ENCODE measurements around the gene VWA3B.

The VWA3B gene

DNA sequence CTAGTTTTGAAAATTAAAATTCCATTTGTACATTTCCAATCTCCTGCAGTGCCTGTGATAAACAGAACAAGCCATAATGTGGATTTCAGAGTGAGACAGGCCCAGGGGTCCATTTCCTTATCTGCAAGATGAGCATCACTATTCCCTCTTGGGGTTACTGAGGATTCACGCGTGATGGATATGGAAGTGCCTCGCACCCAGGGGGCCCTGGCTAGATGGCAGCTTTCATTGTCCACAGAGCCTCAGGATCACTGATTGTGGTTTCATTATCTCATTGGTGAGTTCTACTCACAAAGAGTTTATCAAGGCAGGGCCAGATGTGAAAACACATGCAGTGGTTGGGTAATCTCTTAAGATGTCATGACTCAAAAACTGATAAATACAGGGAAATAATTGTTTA is 270.9 kb downstream of the VWA3B start:
- H3K9me3 ChIP-seq (ENCODE audit: control insufficient read depth, insufficient read depth, low read length) = no peaks in the 10 kb centered on the region
- H3K9ac ChIP-seq (ENCODE audit: low read depth, low read length) = no peak overlapping the region
- H3K36me3 ChIP-seq (ENCODE audit: insufficient read depth, low read length) = no peaks in the 10 kb centered on the region
- no peaks in the 10 kb centered on the region for H3K4me1 ChIP-seq (ENCODE audit: insufficient read depth, low read length)

DNA sequence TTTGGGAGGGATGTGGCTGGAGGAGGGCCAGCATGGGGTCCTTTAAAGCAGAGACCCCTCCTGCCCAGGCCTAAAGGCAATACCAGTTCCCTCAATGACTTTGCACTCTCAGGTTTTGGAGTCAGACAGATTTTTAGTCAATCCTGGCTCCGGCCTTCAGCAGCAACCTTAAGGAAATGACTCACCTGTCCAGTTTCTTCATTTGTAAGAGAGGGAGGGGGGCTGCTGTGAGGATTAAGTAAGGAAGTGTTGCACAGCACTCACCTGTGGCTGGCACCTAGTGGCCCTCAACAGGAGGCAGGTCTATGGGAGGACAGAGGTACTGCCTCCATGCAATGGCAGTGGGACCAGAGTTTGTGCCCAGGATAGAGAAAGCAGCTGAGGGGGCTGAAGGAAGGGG is 273.0 kb downstream of the VWA3B start:
- no peaks in the 10 kb centered on the region for H3K4me1 ChIP-seq (ENCODE audit: insufficient read depth, low read length)
- H3K9me3 ChIP-seq (ENCODE audit: control insufficient read depth, insufficient read depth, low read length) = no peaks in the 10 kb centered on the region
- H3K36me3 ChIP-seq (ENCODE audit: insufficient read depth, low read length) = no peaks in the 10 kb centered on the region
- H3K9ac ChIP-seq (ENCODE audit: low read depth, low read length) = no peak overlapping the region
